A673 (cell line): ENCODE data around the gene BEAN1.

Source experiments
- CTCF ChIP-seq: fragments of 300-800, 200-600 bp; sonication (generic); conservative IDR thresholded peaks from 2 replicates; pipeline ENCODE4 v1.5.1; 2017; ENCODE audit warnings: low read depth, mild to moderate bottlenecking, antibody characterized with exemption, low read length, moderate library complexity, mixed read lengths
- EZH2 ChIP-seq: fragments of 200-600 bp; sonication (generic); IDR thresholded peaks from 2 replicates; pipeline ENCODE4 v1.6.1; 2017; ENCODE audit warnings: borderline replicate concordance, low read depth, mild to moderate bottlenecking, mixed read lengths, antibody characterized with exemption, low read length; ENCODE audit not compliant: poor library complexity, severe bottlenecking

- no peak for TF ChIP-seq CTCF
- no peak for TF ChIP-seq EZH2
These were observed 60.6 kb downstream of the BEAN1 start for GRCh38 chr16:66487580-66488275.
